Kidney glomerular epithelial cell (primary cell): ENCODE measurements around the gene USP19.

Source experiments
- DNase-seq: peaks from one replicate; lab custom pipeline; 2025; lab: John Stamatoyannopoulos, UW

USP19 gene

GRCh38 chr3:49134471-49135265 is 14.0 kb upstream of the USP19 start:
- peak; percentile 5 for DNase-seq

- peak; percentile 93 for DNase-seq
These were observed 12.8 kb upstream of the USP19 start for GRCh38 chr3:49133226-49133951.

GRCh38 chr3:49132437-49133225 is 12.0 kb upstream of the USP19 start, which contains the start of gene LAMB2:
Gene LAMB2 (minus strand): TSS chr3:49133050. CDS start chr3:49132867, 183 bp downstream.
- DNase-seq, result peak; percentile 58

GRCh38 chr3:49132073-49132436 is 11.4 kb upstream of the USP19 start:
- no peak for DNase-seq

GRCh38 chr3:49131576-49131975 is 11.0 kb upstream of the USP19 start:
- no peak for DNase-seq

GRCh38 chr3:49131040-49131439 is 10.4 kb upstream of the USP19 start:
- DNase-seq, result no peak

GRCh38 chr3:49124991-49125670 is 4.5 kb upstream of the USP19 start:
- no peak for DNase-seq

GRCh38 chr3:49124203-49124602 is 3.6 kb upstream of the USP19 start:
- no peak for DNase-seq

- no peak for DNase-seq
These were observed 3.1 kb upstream of the USP19 start for GRCh38 chr3:49123687-49124086.

- no peak for DNase-seq
These were observed 2.4 kb upstream of the USP19 start for GRCh38 chr3:49122886-49123545.

- no peak for DNase-seq
These were observed 1.8 kb upstream of the USP19 start for GRCh38 chr3:49122451-49122850.

GRCh38 chr3:49122022-49122421 is 1.4 kb upstream of the USP19 start:
- no peak for DNase-seq

GRCh38 chr3:49121132-49121736 is 611 bp upstream of the USP19 start:
- no peak for DNase-seq

- DNase-seq, result no peak
These were observed 556 bp downstream of the USP19 start for GRCh38 chr3:49120096-49120437.

- DNase-seq, result no peak
These were observed 1.2 kb downstream of the USP19 start for GRCh38 chr3:49119439-49119838.

GRCh38 chr3:49119036-49119435 is 1.6 kb downstream of the USP19 start:
- no peak for DNase-seq

GRCh38 chr3:49112262-49112661 is 8.4 kb downstream of the USP19 start:
- no peak for DNase-seq

- no peak for DNase-seq
These were observed 9.3 kb downstream of the USP19 start for GRCh38 chr3:49111347-49111746.

- no peak for DNase-seq
These were observed 9.8 kb downstream of the USP19 start for GRCh38 chr3:49110780-49111179.

- no peak for DNase-seq
These were observed 12.3 kb downstream of the USP19 start for GRCh38 chr3:49108346-49108745.
